ENCODE results near the gene SBF2.

DNA sequence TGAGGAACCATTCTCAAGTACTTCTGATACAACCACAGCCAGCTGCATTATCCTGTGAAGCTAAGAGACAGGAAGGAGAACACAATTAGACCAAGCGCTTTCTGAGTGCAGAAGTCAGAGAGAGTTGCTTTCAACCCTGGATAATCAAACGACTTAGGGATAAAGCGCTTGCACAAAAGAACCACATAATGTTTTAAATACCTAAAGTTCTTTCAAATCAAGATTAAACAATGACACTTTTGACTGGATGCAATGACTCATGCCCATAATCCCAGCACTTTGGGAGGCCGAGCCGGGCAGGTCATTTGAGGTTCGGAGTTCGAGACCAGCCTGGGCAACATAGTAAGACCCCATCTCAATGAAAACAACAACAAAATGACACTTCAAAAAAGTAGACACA is 485.1 kb downstream of the SBF2 start:
- no peak for TF ChIP-seq GATA2 (IDR thresholded peaks at IDR 0.05; ENCODE audit: low read depth, low read length)
- TF ChIP-seq GATA3 (IDR thresholded peaks at IDR 0.05; ENCODE audit: low read depth, low read length): no peak

Data from SH-SY5Y (cell line).